Kidney (tissue), 14 donors: Measurements from ENCODE around the gene DPYSL4. TPM values are rescaled to one million over a fixed set of nuclear protein-coding genes. Genes with fewer than 3 reads are reported as not detected.

Source experiments
- DNase-seq, 5 donors: peaks; one replicate each; pipeline ENCODE4 v3.0.0-alpha.2; 2013 to 2020
- FAIRE-seq: peaks from 2 replicates; lab custom pipeline; 2012; peaks lifted over from hg19 to GRCh38; lab: Jason Lieb, UNC
- H3K27ac ChIP-seq, 2 donors: one replicate each; pipeline ENCODE4 v1.7.0; 2013; ENCODE audit warnings: low read depth in 2 of 2, low read length in 2 of 2, inconsistent platforms in 1 of 2
- H3K27me3 ChIP-seq: one replicate; pipeline ENCODE4 v1.7.1; 2013; ENCODE audit warnings: low read length, inconsistent platforms; ENCODE audit not compliant: control insufficient read depth, insufficient read depth
- H3K36me3 ChIP-seq, 3 donors: one replicate each; pipeline versions ENCODE4 v1.7.0 to v1.7.1; 2013; ENCODE audit warnings: low read length in 3 of 3, control low read depth in 1 of 3, inconsistent platforms in 1 of 3; ENCODE audit not compliant: insufficient read depth in 3 of 3, control insufficient read depth in 2 of 3
- H3K4me1 ChIP-seq, 3 donors: one replicate each; pipeline versions ENCODE4 v1.7.0 to v1.7.1; 2013; ENCODE audit warnings: low read length in 3 of 3, inconsistent platforms in 1 of 3, low read depth in 1 of 3; ENCODE audit not compliant: control insufficient read depth in 2 of 3, insufficient read depth in 2 of 3
- H3K4me3 ChIP-seq, 3 donors: one replicate each; pipeline versions ENCODE4 v1.7.0 to v1.8.1; 2013; ENCODE audit warnings: low read length in 3 of 3, control low read depth in 1 of 3, inconsistent platforms in 1 of 3
- H3K9ac ChIP-seq, 3 donors: one replicate each; pipeline versions ENCODE4 v1.7.0 to v1.7.1; 2013; ENCODE audit warnings: low read length in 3 of 3, control low read depth in 1 of 3, inconsistent platforms in 1 of 3
- H3K9me3 ChIP-seq, 3 donors: one replicate each; pipeline versions ENCODE4 v1.7.0 to v1.7.1; 2013; ENCODE audit warnings: low read length in 3 of 3, control low read depth in 1 of 3, inconsistent platforms in 1 of 3; ENCODE audit not compliant: control insufficient read depth in 2 of 3, insufficient read depth in 1 of 3
- CTCF ChIP-seq: IDR thresholded peaks from 3 replicates; pipeline ENCODE4 v1.5.1; 2012; ENCODE audit warnings: mild to moderate bottlenecking, moderate library complexity, borderline replicate concordance; ENCODE audit not compliant: insufficient read depth; ENCODE audit errors: extremely low read depth
- intact Hi-C: fragments of 100-400 bp; cut with DNase I; formaldehyde crosslinking; loops from one replicate; pipeline ENCODE4 v1.11.1; 2022
- polyA plus RNA-seq: library from polyadenylated mRNA; stranded (reverse); fragments of 350-450 nt; fragmentation: Illumina TruSeq; extraction: RNeasy Lipid Tissue Mini Kit (QIAGEN cat#74804); gene quantifications from one replicate; pipeline ENCODE4 v1.2.3, GENCODE V29; 2014; ENCODE audit warnings: low read depth, low replicate concordance; ENCODE audit not compliant: insufficient read depth
- total RNA-seq: library from RNA; stranded (reverse); fragmentation: NEBNext Ultra II Directional; extraction: Animal tissue kit (Norgen Biotek cat#: 25700); gene quantifications from one replicate; pipeline ENCODE4 v1.2.1, GENCODE V29; 2021
- donor health status: control.
- donor health status: control.
- donor health status: control.
- donor health status: control.
- donor health status: control.
- donor health status: DM: yes; HTN: yes; CAD: no.
- donor health status: Normal renal cell carcinoma (clear cell type).

Gene DPYSL4
- total and polyA plus RNA-seq, 2 donors from 2014 or later = 0.60 TPM; not detected in 1

DNA sequence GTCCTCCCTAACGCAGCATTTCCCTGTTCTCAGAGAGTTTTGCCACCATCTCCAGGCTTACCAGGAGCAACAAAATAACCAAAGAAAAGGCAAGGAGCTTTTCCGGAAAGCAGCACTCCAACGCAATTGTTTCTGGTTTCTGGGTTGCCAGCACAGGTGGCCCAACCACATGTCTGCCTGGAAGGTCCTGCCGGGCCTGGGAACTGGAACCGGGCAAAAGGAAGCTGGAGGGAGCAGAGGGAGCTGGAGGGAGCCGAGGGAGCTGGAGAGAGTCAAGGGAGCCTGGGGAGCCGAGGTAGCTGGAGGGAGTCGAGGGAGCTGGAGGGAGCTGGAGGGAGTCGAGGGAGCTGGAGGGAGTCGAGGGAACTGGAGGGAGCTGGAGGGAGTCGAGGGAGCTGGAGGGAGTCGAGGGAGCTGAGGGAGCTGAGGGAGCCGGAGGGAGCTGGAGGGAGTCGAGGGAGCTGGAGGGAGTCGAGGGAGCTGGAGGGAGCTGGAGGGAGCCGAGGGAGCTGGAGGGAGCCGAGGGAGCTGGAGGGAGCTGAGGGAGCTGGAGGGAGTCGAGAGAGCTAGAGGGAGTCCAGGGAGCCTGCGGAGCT lies 66.4 kb downstream of the DPYSL4 start:
- intact Hi-C loops = no loop called here
- FAIRE-seq = no peak
- H3K4me3 ChIP-seq = no peak overlapping the region
- no peaks in the 10 kb centered on the region for H3K9me3 ChIP-seq
- no peaks in the 10 kb centered on the region for H3K4me1 ChIP-seq
- DNase-seq = no peak
- H3K27ac ChIP-seq = no peak overlapping the region
- no peaks in the 10 kb centered on the region for H3K27me3 ChIP-seq
- no peak overlapping the region for H3K9ac ChIP-seq
- no peak for TF ChIP-seq CTCF
- no peaks in the 10 kb centered on the region for H3K36me3 ChIP-seq

DNA sequence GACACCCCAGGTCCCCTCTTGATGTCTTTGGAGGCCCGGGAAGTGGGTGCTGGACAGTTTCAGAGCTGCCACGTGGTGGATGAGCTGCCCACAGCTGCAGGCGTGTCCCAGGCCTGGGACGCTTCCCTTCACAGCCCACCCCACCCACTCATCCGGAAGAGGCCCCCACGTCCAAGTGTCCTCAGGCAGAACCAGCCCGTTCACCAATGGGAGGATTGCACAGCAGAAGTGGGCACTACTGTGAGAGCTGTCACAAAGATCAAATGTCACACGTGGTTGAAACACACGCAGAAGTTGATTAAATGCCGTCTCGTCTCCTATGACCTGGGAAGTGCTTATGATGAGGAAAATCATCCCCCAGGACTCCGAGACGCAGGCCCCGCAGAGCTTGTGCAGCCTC lies 68.1 kb downstream of the DPYSL4 start:
- Histone ChIP-seq H3K27ac (no peak overlapping the region), H3K4me1 (no peaks in the 10 kb centered on the region), H3K36me3 (no peaks in the 10 kb centered on the region), H3K9ac (no peak overlapping the region), H3K4me3 (no peak overlapping the region), H3K27me3 (no peaks in the 10 kb centered on the region), H3K9me3 (no peaks in the 10 kb centered on the region)
- no peak for FAIRE-seq
- peak in 1 of 5 donors; percentile 32 for DNase-seq
- intact Hi-C loops = no loop called here
- TF ChIP-seq CTCF = no peak

Other genes starting within 250 kb of the DPYSL4 start
- gene BNIP3, start 205.0 kb upstream of the DPYSL4 start, total RNA-seq = 49.6 TPM
- gene BNIP3, start 205.0 kb upstream of the DPYSL4 start, polyA plus RNA-seq = 75.4 TPM
- gene JAKMIP3, start 121.0 kb upstream of the DPYSL4 start, total RNA-seq = 0.16 TPM
- 0.13 TPM for gene JAKMIP3, start 121.0 kb upstream of the DPYSL4 start, polyA plus RNA-seq
- gene STK32C, start 121.0 kb downstream of the DPYSL4 start, total RNA-seq = 14.4 TPM
- 11.6 TPM for gene STK32C, start 121.0 kb downstream of the DPYSL4 start, polyA plus RNA-seq
- gene LRRC27, start 145.2 kb downstream of the DPYSL4 start, total RNA-seq = 14.6 TPM
- gene LRRC27, start 145.2 kb downstream of the DPYSL4 start, polyA plus RNA-seq = 14.4 TPM
- 24.3 TPM for gene PWWP2B, start 210.3 kb downstream of the DPYSL4 start, total RNA-seq
- 12.9 TPM for gene PWWP2B, start 210.3 kb downstream of the DPYSL4 start, polyA plus RNA-seq